Activated naive CD4-positive, alpha-beta T cell treated with Interleukin-2 at 50 U/mL for 16 hours (primary cell): Measurements from ENCODE around the gene PTPRN2.

Experiments
- DNase-seq: peaks from one replicate; pipeline ENCODE4 v3.0.0-alpha.2; 2020

The PTPRN2 gene

DNA sequence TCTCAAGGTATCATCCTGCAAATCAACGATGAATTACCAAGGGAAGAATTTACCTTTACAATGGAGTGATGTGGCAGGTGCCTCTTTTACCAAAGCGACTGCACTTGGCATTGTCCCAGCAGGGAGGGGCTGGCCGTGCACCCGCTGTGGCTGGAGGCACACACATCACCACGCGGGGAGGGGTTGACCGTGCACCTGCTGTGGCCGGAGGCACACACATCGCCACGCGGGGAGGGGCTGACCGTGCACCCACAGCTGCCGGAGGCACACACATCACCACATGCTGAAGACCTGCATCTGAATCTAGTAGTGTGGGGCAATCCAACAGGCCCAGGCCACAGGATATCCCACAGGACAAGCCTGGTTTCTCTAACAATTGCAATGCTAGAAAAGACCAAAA lies 757.3 kb downstream of the PTPRN2 start:
- DNase-seq = no peak

DNA sequence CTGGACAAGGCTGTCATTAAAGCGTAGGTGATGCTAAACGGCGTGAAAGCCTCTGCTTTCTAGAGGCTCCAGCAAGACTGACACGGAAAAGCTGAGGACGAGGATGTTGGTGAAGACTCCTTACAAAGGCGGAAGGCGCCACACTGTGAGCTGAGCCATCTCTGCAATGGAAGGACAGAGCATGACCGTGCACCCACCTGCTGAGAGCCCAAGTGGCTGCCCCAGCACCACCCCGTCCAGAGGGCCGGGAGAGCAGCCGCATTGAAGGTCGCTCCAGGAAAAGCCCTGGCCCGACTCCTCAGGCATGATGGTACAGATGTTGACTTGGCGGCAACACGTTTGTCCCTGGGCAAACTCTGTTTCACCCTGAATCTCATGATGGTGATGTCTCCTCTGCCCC lies 758.1 kb downstream of the PTPRN2 start:
- no peak for DNase-seq

GRCh38 chr7:157828881-157829280 lies 758.7 kb downstream of the PTPRN2 start:
- no peak for DNase-seq

- DNase-seq = no peak
Measured at GRCh38 chr7:157828190-157828589, 759.4 kb downstream of the PTPRN2 start.

DNA sequence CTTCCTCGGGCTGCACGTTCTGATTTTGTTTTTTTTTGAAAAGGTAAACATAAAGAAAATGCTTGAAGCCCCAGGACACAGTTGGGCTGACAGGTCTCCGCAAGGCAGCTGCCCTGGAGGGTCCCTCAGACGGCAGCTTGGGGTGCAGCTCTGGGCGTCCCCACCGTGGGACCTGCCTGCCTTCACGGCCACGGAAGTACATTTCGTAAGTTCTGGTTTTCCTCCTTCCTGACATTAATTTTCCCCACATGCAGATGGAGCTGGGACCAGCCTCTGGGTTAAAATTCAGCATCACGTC lies 759.8 kb downstream of the PTPRN2 start:
- no peak for DNase-seq

DNA sequence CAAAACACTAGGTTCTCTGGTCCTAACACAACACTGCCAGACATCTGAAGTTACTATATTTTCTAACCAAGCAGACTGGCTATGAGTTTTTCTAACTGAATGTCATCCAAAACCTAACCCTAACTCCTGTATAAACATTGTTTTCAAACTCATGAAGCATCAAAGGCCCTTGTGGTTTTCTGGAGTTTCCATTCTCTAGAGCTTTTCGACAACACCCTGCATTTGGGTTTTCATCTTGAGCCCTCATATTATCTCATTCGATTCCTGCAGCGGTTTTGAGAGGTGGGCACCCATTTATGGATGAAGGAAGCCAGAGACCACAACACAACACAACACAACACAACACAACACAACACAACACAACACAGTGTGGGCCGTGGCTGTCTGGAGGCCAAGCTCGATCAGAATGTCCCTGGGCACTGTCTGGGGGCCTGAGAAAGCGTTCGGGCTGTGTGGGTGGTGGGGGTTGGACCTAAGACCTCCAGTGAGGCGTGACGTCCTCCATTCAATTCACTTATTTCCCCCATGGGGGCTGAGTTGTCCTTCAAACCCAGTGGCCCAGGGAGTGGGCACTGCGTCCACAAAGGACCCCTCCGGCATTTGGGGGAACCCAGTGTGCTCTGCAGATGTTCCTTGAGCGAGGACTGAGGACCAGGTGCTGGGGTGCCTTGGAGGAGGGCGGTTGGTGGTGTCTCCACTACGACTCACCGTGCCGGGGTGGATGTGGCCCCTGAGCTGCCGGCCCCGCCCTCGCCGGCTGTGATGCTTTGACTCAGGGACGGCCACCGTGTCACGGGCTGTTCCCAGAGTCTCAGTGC lies 760.4 kb downstream of the PTPRN2 start:
- no peak for DNase-seq

GRCh38 chr7:157826566-157826965 lies 761.1 kb downstream of the PTPRN2 start:
- no peak for DNase-seq

GRCh38 chr7:157825325-157825724 lies 762.3 kb downstream of the PTPRN2 start:
- no peak for DNase-seq

GRCh38 chr7:157824819-157825121 lies 762.9 kb downstream of the PTPRN2 start:
- DNase-seq = no peak

DNA sequence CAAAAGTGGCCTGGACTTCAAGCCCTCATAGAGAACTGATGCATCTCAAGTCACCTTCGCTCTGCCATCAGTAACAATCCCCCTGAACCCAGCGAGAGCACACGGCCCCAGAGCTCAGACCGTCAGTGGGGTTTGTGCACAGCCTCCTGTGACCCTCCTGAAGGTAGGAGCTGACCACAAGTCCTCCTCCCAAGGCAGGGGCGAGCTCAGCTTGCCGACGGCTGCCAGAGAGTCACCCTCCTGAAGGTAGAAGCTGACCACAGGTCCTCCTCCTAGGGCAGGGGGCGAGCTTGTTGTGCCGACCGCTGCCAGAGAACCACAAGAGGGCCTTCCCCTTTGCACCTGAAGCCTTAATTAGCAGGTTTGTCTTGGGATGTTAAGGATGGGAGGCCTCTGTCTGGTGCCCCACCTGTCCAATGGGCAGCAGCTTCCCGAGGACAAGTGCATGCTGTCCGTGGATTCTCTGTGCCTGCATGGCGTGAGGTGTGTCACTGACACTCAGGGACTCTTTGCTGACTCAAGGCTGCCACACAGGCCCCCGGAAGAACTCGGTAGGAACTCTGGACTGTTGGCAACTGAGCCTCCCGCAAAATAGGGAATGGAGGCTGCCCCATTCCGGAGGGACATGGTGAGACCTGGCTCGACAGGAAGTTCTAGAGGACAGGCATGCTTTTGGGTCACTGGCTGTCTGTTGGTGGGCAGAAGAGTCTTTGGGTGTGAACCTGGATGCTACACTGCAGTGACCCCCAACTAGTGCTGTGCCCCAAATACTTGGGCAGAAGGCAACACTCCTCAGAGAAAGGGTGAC lies 763.4 kb downstream of the PTPRN2 start:
- no peak for DNase-seq

GRCh38 chr7:157822688-157823031 lies 765.0 kb downstream of the PTPRN2 start:
- DNase-seq = no peak

DNA sequence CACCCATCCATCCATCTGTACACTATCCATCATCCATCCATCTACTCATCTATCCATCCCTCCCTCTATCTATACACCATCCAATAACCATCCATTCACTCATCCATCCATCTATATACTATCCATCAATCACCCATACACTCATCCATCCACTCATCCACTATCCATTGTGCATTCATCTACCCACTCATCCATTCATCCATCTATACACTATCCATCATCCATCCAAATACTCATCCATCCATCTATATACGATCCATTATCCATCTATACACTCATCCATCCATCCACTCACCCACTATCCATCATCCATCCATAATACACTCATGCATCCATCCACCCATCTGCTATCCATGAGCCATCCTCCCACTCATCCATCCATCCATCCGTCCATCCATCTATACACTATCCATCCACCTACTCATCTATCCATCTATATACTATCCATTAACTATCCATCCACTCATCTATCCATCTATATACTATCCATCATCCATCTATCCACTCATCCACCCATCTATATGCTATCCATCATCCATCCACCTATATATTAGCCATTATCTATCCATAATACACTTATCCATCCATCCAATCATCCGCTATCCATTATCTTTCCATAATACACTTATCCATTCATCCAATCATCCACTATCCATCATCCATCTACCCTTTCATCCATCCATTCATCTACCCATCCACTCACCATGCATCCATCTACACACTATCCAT lies 765.5 kb downstream of the PTPRN2 start:
- no peak for DNase-seq

DNA sequence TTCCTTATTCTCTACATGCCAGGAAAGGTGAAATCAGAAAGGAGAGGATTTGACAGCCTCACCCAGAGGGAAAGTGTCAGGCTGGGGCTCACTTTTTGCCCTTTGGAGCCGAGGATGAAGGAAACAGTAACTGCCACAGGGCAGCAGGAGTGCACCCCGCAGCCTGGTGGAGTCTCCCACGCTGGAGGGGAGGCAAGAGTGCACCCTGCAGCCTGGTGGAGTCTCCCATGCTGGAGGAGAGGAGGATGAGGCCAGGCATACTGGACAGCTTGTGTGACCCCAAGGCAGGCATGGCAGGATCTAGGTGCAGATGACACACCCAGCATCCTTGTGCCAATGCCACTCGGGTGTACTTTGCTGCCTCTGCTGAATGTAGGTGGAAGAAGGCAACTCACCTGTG lies 766.8 kb downstream of the PTPRN2 start:
- no peak for DNase-seq

GRCh38 chr7:157819455-157819807 lies 768.2 kb downstream of the PTPRN2 start:
- no peak for DNase-seq

- no peak for DNase-seq
Measured at GRCh38 chr7:157818701-157819454, 768.7 kb downstream of the PTPRN2 start.

- DNase-seq = no peak
Measured at GRCh38 chr7:157817944-157818700, 769.5 kb downstream of the PTPRN2 start.

- DNase-seq = no peak
Measured at GRCh38 chr7:157817433-157817832, 770.2 kb downstream of the PTPRN2 start.

DNA sequence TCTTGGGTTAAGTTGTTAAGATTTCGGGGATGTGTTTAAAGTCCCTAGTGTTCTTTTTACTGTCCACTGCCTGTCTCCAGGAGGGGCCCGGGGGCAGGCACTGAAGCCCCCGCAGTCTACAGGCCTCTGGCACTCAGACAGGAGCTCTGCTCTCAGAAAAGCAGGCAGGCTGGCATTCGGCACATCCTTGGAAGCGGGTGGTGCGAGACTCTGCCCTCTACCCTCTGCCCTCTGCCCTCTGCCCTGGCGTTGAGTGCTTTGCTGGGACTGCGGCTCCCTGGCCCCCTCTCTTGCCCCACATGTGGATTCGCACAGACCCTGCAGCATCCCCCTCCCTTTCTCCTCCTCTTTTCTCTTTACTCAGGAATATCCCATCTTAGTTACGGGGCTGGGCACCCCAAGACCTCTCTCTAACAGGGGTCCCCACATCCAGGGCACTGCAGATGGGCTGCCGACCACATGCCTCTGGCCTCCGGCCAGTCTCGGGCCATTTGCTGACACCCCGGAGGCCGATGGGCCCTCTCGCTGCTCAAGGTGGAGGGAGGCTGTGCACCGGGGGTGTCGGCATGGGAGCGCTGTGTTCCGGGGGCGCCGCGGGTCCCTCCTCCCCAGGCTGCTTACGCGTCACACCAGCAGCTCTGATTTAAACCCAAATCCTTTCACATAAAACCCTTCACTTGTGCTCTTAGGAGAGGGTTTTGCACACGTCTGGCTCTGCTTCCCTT lies 770.9 kb downstream of the PTPRN2 start:
- no peak for DNase-seq

GRCh38 chr7:157816086-157816485 lies 771.5 kb downstream of the PTPRN2 start:
- DNase-seq = no peak

- no peak for DNase-seq
Measured at GRCh38 chr7:157815706-157816022, 772.0 kb downstream of the PTPRN2 start.

- DNase-seq = no peak
Measured at GRCh38 chr7:157814931-157815705, 772.5 kb downstream of the PTPRN2 start.
